Endothelial cell of umbilical vein (primary cell): ENCODE data around the gene GRID1. TPM values are rescaled to one million over a fixed set of nuclear protein-coding genes. Genes with fewer than 3 reads are reported as not detected.

Experiments used
- BruUV-seq: library from RNA; stranded (reverse); fragments of 400-500 nt; replicated peaks from 2 replicates; lab custom pipeline; 2021; lab: Mats Ljungman, UMichigan
- CTCF ChIA-PET: fragments of 300-600, 350-600 bp; sonication (Branson Sonifier 250); formaldehyde crosslinking; loops from one replicate; lab custom pipeline; 2021; ENCODE audit warnings: antibody characterized with exemption, inconsistent platforms; lab: Charles Lee
- POLR2A ChIA-PET: fragments of 300-600, 350-600 bp; sonication (Branson Sonifier 250); formaldehyde crosslinking; loops from one replicate; lab custom pipeline; 2021; ENCODE audit warnings: antibody characterized with exemption, inconsistent platforms; lab: Charles Lee
- DNase-seq: peaks from one replicate; pipeline ENCODE4 v3.0.0-alpha.2; 2011; ENCODE audit warnings: low read depth, low spot score
- FAIRE-seq: peaks from 2 replicates; lab custom pipeline; 2011; peaks lifted over from hg19 to GRCh38; lab: Jason Lieb, UNC
- H2AFZ ChIP-seq: 2 replicates; pipeline ENCODE4 v1.6.0; 2012; ENCODE audit warnings: low read depth, low read length, control low read depth, inconsistent platforms
- H3K27ac ChIP-seq: 2 replicates; pipeline ENCODE4 v1.5.1; 2011; ENCODE audit warnings: low read depth, mild to moderate bottlenecking, control low read depth, low read length, moderate library complexity; ENCODE audit not compliant: insufficient read depth
- H3K27me3 ChIP-seq, 2 experiments: 2 replicates each; pipeline versions ENCODE4 v1.6.0 to v1.6.1; 2011; ENCODE audit warnings: low read length in 2 of 2, mixed read lengths in 1 of 2; ENCODE audit not compliant: control insufficient read depth in 2 of 2, insufficient read depth in 2 of 2
- H3K36me3 ChIP-seq, 2 experiments: 2 replicates in 1 of 2; 3 replicates in 1 of 2; pipeline ENCODE4 v1.5.1; 2011; ENCODE audit warnings: low read length in 2 of 2, mild to moderate bottlenecking in 1 of 2, moderate library complexity in 1 of 2; ENCODE audit not compliant: control insufficient read depth in 2 of 2, insufficient read depth in 2 of 2; ENCODE audit errors: extremely low read depth in 1 of 2
- H3K4me1 ChIP-seq: 3 replicates; pipeline ENCODE4 v1.5.1; 2011; ENCODE audit warnings: mild to moderate bottlenecking, low read length; ENCODE audit not compliant: control insufficient read depth, insufficient read depth; ENCODE audit errors: extremely low read depth
- H3K4me2 ChIP-seq: 2 replicates; pipeline ENCODE4 v1.6.1; 2011; ENCODE audit warnings: low read length, control low read depth, mixed read lengths; ENCODE audit not compliant: insufficient read depth
- H3K4me3 ChIP-seq, 3 experiments: fragments of 200-600 bp in 1 of 3; sonication (generic), shearing (Covaris generic) in 1 of 3; replicated peaks in 1 of 3; 2 replicates each; pipeline ENCODE4 v1.5.1; 2011 to 2016; ENCODE audit warnings: control low read depth in 3 of 3, low read length in 3 of 3, mild to moderate bottlenecking in 2 of 3, inconsistent platforms in 1 of 3, low read depth in 1 of 3, moderate library complexity in 1 of 3; ENCODE audit not compliant: insufficient read depth in 1 of 3
- H3K79me2 ChIP-seq: 2 replicates; pipeline ENCODE4 v1.6.0; 2012; ENCODE audit warnings: low read length, inconsistent platforms; ENCODE audit not compliant: control insufficient read depth, insufficient read depth
- H3K9ac ChIP-seq: replicated peaks from 2 replicates; pipeline ENCODE3; 2011; ENCODE audit warnings: low read length, control low read depth; ENCODE audit not compliant: insufficient read depth; ENCODE audit errors: extremely low read depth
- H3K9me1 ChIP-seq: replicated peaks from 3 replicates; pipeline ENCODE4 v1.6.0; 2011; ENCODE audit warnings: mild to moderate bottlenecking, low read length; ENCODE audit not compliant: control insufficient read depth, insufficient read depth; ENCODE audit errors: extremely low read depth
- H3K9me3 ChIP-seq: replicated peaks from 2 replicates; pipeline ENCODE4 v1.5.1; 2012; ENCODE audit warnings: low read length, inconsistent platforms; ENCODE audit not compliant: control insufficient read depth, insufficient read depth
- H4K20me1 ChIP-seq: replicated peaks from 2 replicates; pipeline ENCODE3; 2011; ENCODE audit warnings: mild to moderate bottlenecking, low read length; ENCODE audit not compliant: control insufficient read depth, insufficient read depth; ENCODE audit errors: extremely low read depth
- EZH2 ChIP-seq: IDR thresholded peaks from 2 replicates; pipeline ENCODE4 v1.6.1; 2012; ENCODE audit warnings: borderline replicate concordance, low read depth, mild to moderate bottlenecking, moderate library complexity, low read length, inconsistent platforms; ENCODE audit not compliant: severe bottlenecking
- FOS ChIP-seq: IDR thresholded peaks from 2 replicates; pipeline ENCODE4 v1.6.1; 2011; ENCODE audit warnings: mild to moderate bottlenecking, low read length, moderate library complexity, borderline replicate concordance; ENCODE audit not compliant: insufficient read depth
- GATA2 ChIP-seq: IDR thresholded peaks from 2 replicates; pipeline ENCODE4 v1.7.0; 2011; ENCODE audit warnings: low read depth, mild to moderate bottlenecking, moderate library complexity, mixed read lengths, low read length; ENCODE audit not compliant: insufficient read length, insufficient read depth
- JUN ChIP-seq: IDR thresholded peaks from 2 replicates; pipeline ENCODE4 v1.6.1; 2011; ENCODE audit warnings: borderline replicate concordance, low read depth; ENCODE audit not compliant: insufficient read length, insufficient read depth
- MYC ChIP-seq: IDR thresholded peaks from one replicate; pipeline ENCODE4 v1.6.1; 2011; ENCODE audit warnings: mild to moderate bottlenecking, low read depth, low read length
- POLR2A ChIP-seq: IDR thresholded peaks from 2 replicates; pipeline ENCODE4 v1.6.1; 2012; ENCODE audit warnings: low read depth, mild to moderate bottlenecking, control low read depth, low read length
- POLR2AphosphoS5 ChIP-seq: IDR thresholded peaks from 2 replicates; pipeline ENCODE4 v1.6.1; 2012; ENCODE audit warnings: low read depth, mild to moderate bottlenecking, control low read depth, low read length, moderate library complexity; ENCODE audit not compliant: insufficient read depth
- dilution Hi-C: fragments of 300-500 bp; cut with MboI; formaldehyde crosslinking; loops from one replicate; pipeline ENCODE4 v1.15.0; 2019; ENCODE audit warnings: low sequenced_read_pairs; ENCODE audit not compliant: extremely low pct_ligation_motif_present
- intact Hi-C: fragments of 100-400 bp; cut with micrococcal nuclease; formaldehyde crosslinking; loops from one replicate; pipeline ENCODE4 v1.10.0; 2022
- polyA plus RNA-seq, 4 experiments: library from polyadenylated mRNA; depleted of rRNA in 3 of 4; stranded (reverse) in 3 of 4; unstranded in 1 of 4; fragments of >200 nt; gene quantifications; 2 replicates each; pipeline versions ENCODE4 v1.2.1 to v1.2.3, GENCODE V29; 2011 to 2012; ENCODE audit warnings: missing spikeins in 1 of 4
- total RNA-seq: library from RNA; stranded (reverse); gene quantifications from 2 replicates; pipeline ENCODE4 v1.2.3, GENCODE V29; 2021
- TF ChIP-seq, protein P1 (sequence below): IDR thresholded peaks from 2 replicates; pipeline ENCODE4 v1.6.1; 2011; ENCODE audit not compliant: insufficient read depth, insufficient read length
- TF ChIP-seq, protein P2 (sequence below), 2 donors: IDR thresholded peaks; 1 replicate in 1 of 2; 2 replicates in 1 of 2; pipeline ENCODE4 v1.5.1; 2011; ENCODE audit warnings: low read length in 2 of 2, mild to moderate bottlenecking in 2 of 2, moderate library complexity in 2 of 2, control low read depth in 1 of 2, inconsistent platforms in 1 of 2, low read depth in 1 of 2; ENCODE audit not compliant: insufficient read depth in 1 of 2; ENCODE audit errors: extremely low read depth in 1 of 2

The GRID1 gene
- total and polyA plus RNA-seq, 2 donors (not counting 3 experiments of a cell fraction or from before 2014, with no cell fraction given), result not detected

DNA sequence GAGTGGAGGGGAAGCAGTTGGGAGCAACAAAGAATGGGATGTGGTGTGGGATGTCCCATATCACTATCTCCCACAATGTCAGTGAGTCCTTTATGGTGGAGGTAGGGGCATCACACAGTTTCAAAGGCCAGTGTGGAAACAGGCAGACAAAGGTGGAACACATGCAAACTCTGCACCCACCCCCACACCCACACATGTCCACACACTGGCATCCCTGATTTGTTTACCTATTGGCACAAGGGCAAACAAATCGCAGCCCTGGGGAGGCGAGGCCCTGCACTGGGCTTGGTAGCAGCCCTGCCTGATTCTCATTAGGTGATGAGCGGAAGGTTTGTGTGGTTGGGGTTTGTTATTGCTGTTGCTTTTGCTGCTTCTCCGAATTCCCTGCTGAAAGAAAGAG lies 243.3 kb downstream of the GRID1 start:
- CTCF ChIA-PET, result no interaction called here
- Histone ChIP-seq H3K9me3 (peaks cover 2% of the 10 kb centered on the region), H3K36me3 (no peaks in the 10 kb centered on the region), H3K4me3 (no peak overlapping the region), H3K79me2 (no peaks in the 10 kb centered on the region), H3K27ac (no peak overlapping the region), H3K4me1 (no peaks in the 10 kb centered on the region), H3K4me2 (no peak overlapping the region), H3K27me3 (no peaks in the 10 kb centered on the region), H3K9me1 (no peaks in the 10 kb centered on the region), H2AFZ (no peak overlapping the region), H4K20me1 (no peaks in the 10 kb centered on the region), H3K9ac (no peak overlapping the region)
- DNase-seq, result no peak
- dilution Hi-C loops (no loop called here), intact Hi-C loops (no loop called here)
- no peak for FAIRE-seq
- BruUV-seq, result no TSS peak
- no peak for TF ChIP-seq POLR2A
- POLR2A ChIA-PET, result no interaction called here

DNA sequence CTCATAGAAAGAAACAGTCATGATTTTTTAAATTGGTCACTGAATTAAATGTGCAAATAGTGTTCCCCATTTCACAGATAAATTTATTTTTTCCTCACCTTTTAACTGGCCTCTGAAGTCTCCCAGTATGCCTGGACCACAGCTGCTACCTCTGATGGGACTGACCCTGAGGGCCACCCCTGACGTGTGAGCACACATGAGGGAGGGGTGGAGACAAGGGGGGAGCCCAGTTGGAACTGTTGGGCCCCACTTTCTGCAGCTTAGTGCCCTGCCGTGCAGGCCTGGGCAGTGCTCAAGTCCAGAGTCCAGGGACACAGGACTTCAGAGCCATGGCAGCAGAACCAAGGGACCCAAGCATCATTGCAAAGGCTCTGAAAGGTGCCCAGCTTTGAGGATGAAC lies 243.9 kb downstream of the GRID1 start:
- intact Hi-C loops (no loop called here), dilution Hi-C loops (no loop called here)
- no peak overlapping the region for H2AFZ ChIP-seq
- TF ChIP-seq FOS (no peak), GATA2 (no peak), POLR2AphosphoS5 (no peak), MYC (no peak), JUN (no peak), EZH2 (no peak), POLR2A (no peak)
- TF ChIP-seq, protein P1, sequence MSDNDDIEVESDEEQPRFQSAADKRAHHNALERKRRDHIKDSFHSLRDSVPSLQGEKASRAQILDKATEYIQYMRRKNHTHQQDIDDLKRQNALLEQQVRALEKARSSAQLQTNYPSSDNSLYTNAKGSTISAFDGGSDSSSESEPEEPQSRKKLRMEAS, result no peak
- TF ChIP-seq, protein P2, sequence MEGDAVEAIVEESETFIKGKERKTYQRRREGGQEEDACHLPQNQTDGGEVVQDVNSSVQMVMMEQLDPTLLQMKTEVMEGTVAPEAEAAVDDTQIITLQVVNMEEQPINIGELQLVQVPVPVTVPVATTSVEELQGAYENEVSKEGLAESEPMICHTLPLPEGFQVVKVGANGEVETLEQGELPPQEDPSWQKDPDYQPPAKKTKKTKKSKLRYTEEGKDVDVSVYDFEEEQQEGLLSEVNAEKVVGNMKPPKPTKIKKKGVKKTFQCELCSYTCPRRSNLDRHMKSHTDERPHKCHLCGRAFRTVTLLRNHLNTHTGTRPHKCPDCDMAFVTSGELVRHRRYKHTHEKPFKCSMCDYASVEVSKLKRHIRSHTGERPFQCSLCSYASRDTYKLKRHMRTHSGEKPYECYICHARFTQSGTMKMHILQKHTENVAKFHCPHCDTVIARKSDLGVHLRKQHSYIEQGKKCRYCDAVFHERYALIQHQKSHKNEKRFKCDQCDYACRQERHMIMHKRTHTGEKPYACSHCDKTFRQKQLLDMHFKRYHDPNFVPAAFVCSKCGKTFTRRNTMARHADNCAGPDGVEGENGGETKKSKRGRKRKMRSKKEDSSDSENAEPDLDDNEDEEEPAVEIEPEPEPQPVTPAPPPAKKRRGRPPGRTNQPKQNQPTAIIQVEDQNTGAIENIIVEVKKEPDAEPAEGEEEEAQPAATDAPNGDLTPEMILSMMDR (IDR thresholded peaks at IDR 0.05; ENCODE audit: extremely low read depth in 1 of 2, insufficient read depth in 1 of 2, low read depth in 1 of 2, low read length in 2 of 2), result no peak
- H3K79me2 ChIP-seq, result no peaks in the 10 kb centered on the region
- peaks cover 2% of the 10 kb centered on the region for H3K9me3 ChIP-seq
- H3K4me3 ChIP-seq, result no peak overlapping the region
- H3K4me1 ChIP-seq, result no peaks in the 10 kb centered on the region
- H3K4me2 ChIP-seq, result no peak overlapping the region
- FAIRE-seq (no peak), DNase-seq (no peak)
- H4K20me1 ChIP-seq, result no peaks in the 10 kb centered on the region
- H3K27ac ChIP-seq, result no peak overlapping the region
- no peaks in the 10 kb centered on the region for H3K9me1 ChIP-seq
- POLR2A ChIA-PET, result no interaction called here
- H3K9ac ChIP-seq, result no peak overlapping the region
- no peaks in the 10 kb centered on the region for H3K36me3 ChIP-seq
- no peaks in the 10 kb centered on the region for H3K27me3 ChIP-seq
- CTCF ChIA-PET, result no interaction called here
- BruUV-seq, result no TSS peak
